22Rv1 (cell line): ENCODE data around the gene PTPRG.

Experiments used
- ZFX ChIP-seq: fragments of 450-650 bp; IDR thresholded peaks from 2 replicates; pipeline ENCODE4 v1.6.1; 2017; ENCODE audit warnings: antibody characterized with exemption, borderline replicate concordance
- TF ChIP-seq, protein P1 (sequence below): fragments of 450-650 bp; IDR thresholded peaks from 2 replicates; pipeline ENCODE4 v1.5.1; 2017; ENCODE audit warnings: mild to moderate bottlenecking

GRCh38 chr3:61562721-61563312 lies 1.4 kb downstream of the PTPRG start:
- no peak for TF ChIP-seq ZFX
- TF ChIP-seq, protein P1, sequence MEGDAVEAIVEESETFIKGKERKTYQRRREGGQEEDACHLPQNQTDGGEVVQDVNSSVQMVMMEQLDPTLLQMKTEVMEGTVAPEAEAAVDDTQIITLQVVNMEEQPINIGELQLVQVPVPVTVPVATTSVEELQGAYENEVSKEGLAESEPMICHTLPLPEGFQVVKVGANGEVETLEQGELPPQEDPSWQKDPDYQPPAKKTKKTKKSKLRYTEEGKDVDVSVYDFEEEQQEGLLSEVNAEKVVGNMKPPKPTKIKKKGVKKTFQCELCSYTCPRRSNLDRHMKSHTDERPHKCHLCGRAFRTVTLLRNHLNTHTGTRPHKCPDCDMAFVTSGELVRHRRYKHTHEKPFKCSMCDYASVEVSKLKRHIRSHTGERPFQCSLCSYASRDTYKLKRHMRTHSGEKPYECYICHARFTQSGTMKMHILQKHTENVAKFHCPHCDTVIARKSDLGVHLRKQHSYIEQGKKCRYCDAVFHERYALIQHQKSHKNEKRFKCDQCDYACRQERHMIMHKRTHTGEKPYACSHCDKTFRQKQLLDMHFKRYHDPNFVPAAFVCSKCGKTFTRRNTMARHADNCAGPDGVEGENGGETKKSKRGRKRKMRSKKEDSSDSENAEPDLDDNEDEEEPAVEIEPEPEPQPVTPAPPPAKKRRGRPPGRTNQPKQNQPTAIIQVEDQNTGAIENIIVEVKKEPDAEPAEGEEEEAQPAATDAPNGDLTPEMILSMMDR = no peak
